ENCODE results near the gene BCO2. TPM values are rescaled to one million over a fixed set of nuclear protein-coding genes. Genes with fewer than 3 reads are reported as not detected.

Gene BCO2
- total RNA-seq, 2 experiments from 2014 or later: 0.97 to 1.4 TPM

- TF ChIP-seq, protein P1, sequence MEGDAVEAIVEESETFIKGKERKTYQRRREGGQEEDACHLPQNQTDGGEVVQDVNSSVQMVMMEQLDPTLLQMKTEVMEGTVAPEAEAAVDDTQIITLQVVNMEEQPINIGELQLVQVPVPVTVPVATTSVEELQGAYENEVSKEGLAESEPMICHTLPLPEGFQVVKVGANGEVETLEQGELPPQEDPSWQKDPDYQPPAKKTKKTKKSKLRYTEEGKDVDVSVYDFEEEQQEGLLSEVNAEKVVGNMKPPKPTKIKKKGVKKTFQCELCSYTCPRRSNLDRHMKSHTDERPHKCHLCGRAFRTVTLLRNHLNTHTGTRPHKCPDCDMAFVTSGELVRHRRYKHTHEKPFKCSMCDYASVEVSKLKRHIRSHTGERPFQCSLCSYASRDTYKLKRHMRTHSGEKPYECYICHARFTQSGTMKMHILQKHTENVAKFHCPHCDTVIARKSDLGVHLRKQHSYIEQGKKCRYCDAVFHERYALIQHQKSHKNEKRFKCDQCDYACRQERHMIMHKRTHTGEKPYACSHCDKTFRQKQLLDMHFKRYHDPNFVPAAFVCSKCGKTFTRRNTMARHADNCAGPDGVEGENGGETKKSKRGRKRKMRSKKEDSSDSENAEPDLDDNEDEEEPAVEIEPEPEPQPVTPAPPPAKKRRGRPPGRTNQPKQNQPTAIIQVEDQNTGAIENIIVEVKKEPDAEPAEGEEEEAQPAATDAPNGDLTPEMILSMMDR (IDR thresholded peaks at IDR 0.05): no peak
- Mint-ChIP-seq H3K27me3 (no peaks in the 10 kb centered on the region), H3K4me1 (ENCODE audit: low read depth) (no peaks in the 10 kb centered on the region), H3K27ac (no peak overlapping the region), H3K9me3 (no peaks in the 10 kb centered on the region), H3K36me3 (ENCODE audit: low read depth) (no peaks in the 10 kb centered on the region), H3K4me3 (no peak overlapping the region)
- CTCF ChIA-PET: interaction anchor here (0.7 to 1.4 kb wide), 3 partner anchors 19 to 126 kb away, joined by 3 to 6 read pairs (median 5); no protein-coding TSS in a partner anchor
- DNase-seq: no peak
- POLR2A ChIA-PET: no interaction called here
- ATAC-seq: no peak
- intact Hi-C loops (cut with micrococcal nuclease): no loop called here
These were observed 24.9 kb downstream of the BCO2 start for GRCh38 chr11:112200252-112200651.

- intact Hi-C loops (cut with micrococcal nuclease): no loop called here
- H3K4me3 Mint-ChIP-seq: no peak overlapping the region
- TF ChIP-seq, protein P1 (IDR thresholded peaks at IDR 0.05): no peak
- H3K36me3 Mint-ChIP-seq (ENCODE audit: low read depth): no peaks in the 10 kb centered on the region
- no peaks in the 10 kb centered on the region for H3K9me3 Mint-ChIP-seq
- ChIA-PET POLR2A (no interaction called here), CTCF (interaction anchor here (0.8 to 1.2 kb wide), 3 partner anchors 13 to 74 kb away, joined by 3 to 4 read pairs (median 3); partner anchors contain the start of gene BCO2)
- no peak overlapping the region for H3K27ac Mint-ChIP-seq
- no peaks in the 10 kb centered on the region for H3K4me1 Mint-ChIP-seq (ENCODE audit: low read depth)
- no peak for ATAC-seq
- peaks cover 2% of the 10 kb centered on the region for H3K27me3 Mint-ChIP-seq
- DNase-seq: no peak
These were observed 30.8 kb downstream of the BCO2 start for GRCh38 chr11:112206071-112206470.

- DNase-seq (no peak), ATAC-seq (no peak)
- TF ChIP-seq, protein P1 (IDR thresholded peaks at IDR 0.05): no peak
- H3K36me3 Mint-ChIP-seq (ENCODE audit: low read depth): no peaks in the 10 kb centered on the region
- intact Hi-C loops (cut with micrococcal nuclease): loop anchor here (10.0 kb wide), 1 partner anchor 344 kb away; no protein-coding TSS in a partner anchor
- peaks cover 6% of the 10 kb centered on the region for H3K27me3 Mint-ChIP-seq
- no peaks in the 10 kb centered on the region for H3K9me3 Mint-ChIP-seq
- ChIA-PET POLR2A (no interaction called here), CTCF (interaction anchor here (1.0 kb wide), 1 partner anchor 69 kb away, joined by 3 read pairs; no protein-coding TSS in a partner anchor)
- H3K27ac Mint-ChIP-seq: no peak overlapping the region
- H3K4me3 Mint-ChIP-seq: no peak overlapping the region
- H3K4me1 Mint-ChIP-seq (ENCODE audit: low read depth): peaks cover 5% of the 10 kb centered on the region
These were observed 35.6 kb downstream of the BCO2 start for GRCh38 chr11:112210890-112211289.

DNA sequence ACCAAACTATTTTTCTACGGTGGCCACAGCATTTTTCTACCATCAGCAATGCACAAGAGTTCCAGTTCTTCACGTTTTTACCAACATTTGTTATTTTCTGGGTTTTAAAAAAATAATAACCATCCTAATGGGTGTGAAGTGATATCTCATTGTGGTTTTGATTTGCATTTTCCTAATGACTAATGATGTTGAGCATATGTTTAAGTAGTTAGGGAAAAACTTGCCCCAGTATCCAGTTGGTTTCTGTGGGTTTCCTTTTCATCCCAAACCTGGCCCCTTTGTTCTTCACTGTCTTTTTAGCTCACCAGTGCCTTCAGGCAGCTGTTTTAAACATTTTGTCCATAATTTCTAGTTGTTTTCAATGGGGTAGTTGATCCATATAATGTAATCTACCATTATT is 36.2 kb downstream of the BCO2 start:
- Mint-ChIP-seq H3K4me3 (no peak overlapping the region), H3K36me3 (ENCODE audit: low read depth) (no peaks in the 10 kb centered on the region), H3K4me1 (ENCODE audit: low read depth) (peaks cover 5% of the 10 kb centered on the region), H3K27me3 (peaks cover 6% of the 10 kb centered on the region), H3K27ac (no peak overlapping the region), H3K9me3 (no peaks in the 10 kb centered on the region)
- ATAC-seq (no peak), DNase-seq (no peak)
- TF ChIP-seq, protein P1 (IDR thresholded peaks at IDR 0.05): no peak
- intact Hi-C loops (cut with micrococcal nuclease): loop anchor here (10.0 kb wide), 1 partner anchor 343 kb away; no protein-coding TSS in a partner anchor
- ChIA-PET POLR2A (no interaction called here), CTCF (interaction anchor here (0.8 kb wide), 1 partner anchor 8 kb away, joined by 4 read pairs; no protein-coding TSS in a partner anchor)

DNA sequence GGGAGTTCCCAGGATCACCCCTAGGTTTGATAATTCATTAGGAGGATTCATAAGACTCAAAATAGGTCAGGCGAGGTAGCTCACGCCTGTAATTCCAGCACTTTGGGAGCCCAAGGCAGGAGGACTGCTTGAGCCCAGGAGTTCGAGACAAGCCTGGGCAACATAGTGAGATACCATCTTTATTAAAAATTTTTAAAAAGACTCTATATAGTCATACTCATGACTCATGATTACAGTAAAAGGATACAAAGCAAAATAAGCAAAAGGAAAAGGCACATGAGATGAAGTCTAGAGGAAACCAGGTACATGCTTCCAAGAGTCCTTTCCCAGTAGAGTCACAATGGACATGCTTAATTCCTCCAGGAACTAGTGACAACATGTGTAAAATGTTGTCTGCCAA is 37.0 kb downstream of the BCO2 start:
- TF ChIP-seq, protein P1 (IDR thresholded peaks at IDR 0.05): no peak
- Mint-ChIP-seq H3K27me3 (peaks cover 6% of the 10 kb centered on the region), H3K27ac (no peak overlapping the region), H3K4me1 (ENCODE audit: low read depth) (peaks cover 5% of the 10 kb centered on the region), H3K4me3 (no peak overlapping the region), H3K9me3 (no peaks in the 10 kb centered on the region), H3K36me3 (ENCODE audit: low read depth) (no peaks in the 10 kb centered on the region)
- POLR2A ChIA-PET: no interaction called here
- no peak for DNase-seq
- CTCF ChIA-PET: interaction anchor here (0.8 to 0.9 kb wide), 2 partner anchors 8 to 37 kb away, joined by 4 read pairs; partner anchors contain the start of gene BCO2
- no peak for ATAC-seq
- intact Hi-C loops (cut with micrococcal nuclease): loop anchor here (10.0 kb wide), 1 partner anchor 343 kb away; no protein-coding TSS in a partner anchor
